Adrenal gland (tissue), 12 donors: Measurements from ENCODE around the gene PLGLB1. TPM values are rescaled to one million over a fixed set of nuclear protein-coding genes. Genes with fewer than 3 reads are reported as not detected.
"Not testable (repeated sequence)": the region's sequence is repeated elsewhere in the genome, so short reads cannot be mapped to it uniquely, and the experiment has no call there.

ENCODE experiments used
- DNase-seq, 7 donors: peaks; one replicate each; pipeline ENCODE4 v3.0.0-alpha.2; 2019 to 2020
- H3K27ac ChIP-seq, 5 donors: fragments of 200-600 bp; sonication (generic) in 4 of 5; 1 replicate in 3 of 5; 2 replicates in 2 of 5; pipeline versions ENCODE4 v1.5.1 to v1.8.0; 2016 to 2020; ENCODE audit warnings: mild to moderate bottlenecking in 1 of 5
- H3K27me3 ChIP-seq: fragments of 200-600 bp; 2 replicates; pipeline ENCODE4 v1.8.0; 2021
- H3K36me3 ChIP-seq, 2 donors: fragments of 200-600 bp; replicated peaks in 1 of 2; 1 replicate in 1 of 2; 2 replicates in 1 of 2; pipeline versions ENCODE4 v1.5.1 to v1.8.0; 2018 to 2022
- H3K4me1 ChIP-seq, 2 donors: fragments of 200-600 bp; replicated peaks in 1 of 2; 1 replicate in 1 of 2; 2 replicates in 1 of 2; pipeline versions ENCODE4 v1.5.1 to v1.8.0; 2018 to 2021
- H3K4me3 ChIP-seq, 4 donors: fragments of 200-600 bp; sonication (generic) in 3 of 4; one replicate each; pipeline ENCODE4 v1.5.1; 2016 to 2018
- H3K9me3 ChIP-seq, 3 donors: fragments of 200-600 bp; sonication (generic) in 1 of 3; replicated peaks in 1 of 3; 1 replicate in 2 of 3; 2 replicates in 1 of 3; pipeline versions ENCODE4 v1.5.1 to v1.8.0; 2016 to 2021
- WGBS, 4 donors: extraction: QIAGEN DNeasy Blood & Tissue Kit in 2 of 4; methylation state at CpG; one replicate each; pipeline versions ENCODE4 v1.1.5 to v1.1.7; 2013 to 2017; 5-methylcytosine and 5-hydroxymethylcytosine counted together
- intact Hi-C, 2 donors: fragments of 100-400 bp; cut with DNase I; formaldehyde crosslinking; loops; one replicate each; pipeline versions ENCODE4 v1.14.1 to v1.15.0; 2022 to 2023
- polyA plus RNA-seq, 3 donors: library from polyadenylated mRNA; stranded (reverse); fragments of 200-250 nt in 2 of 3; fragments of 350-450 nt in 1 of 3; fragmentation: Illumina TruSeq in 1 of 3; extraction: RNeasy Lipid Tissue Mini Kit (QIAGEN cat#74804) in 1 of 3; gene quantifications; one replicate each; pipeline ENCODE4 v1.2.3, GENCODE V29; 2013 to 2014
- total RNA-seq, 9 donors: library from RNA; depleted of rRNA in 4 of 9; stranded (reverse); fragments of >200 nt in 4 of 9; fragments of 120-200 nt in 1 of 9; fragmentation: NEBNext Ultra II Directional in 1 of 9; extraction: Animal tissue kit (Norgen Biotek cat#: 25700) in 1 of 9; gene quantifications; one replicate each; pipeline versions ENCODE4 v1.1.0 to v1.2.4, GENCODE V29; 2013 to 2023
- TF ChIP-seq, protein P1 (sequence below), 6 experiments: fragments of 450-650 bp in 4 of 6; fragments of 200-600 bp in 2 of 6; sonication (generic) in 1 of 6; IDR thresholded peaks; 1 replicate in 5 of 6; 2 replicates in 1 of 6; pipeline versions ENCODE4 v1.5.1 to v1.8.0; 2016 to 2021; ENCODE audit warnings: antibody characterized with exemption in 6 of 6, mild to moderate bottlenecking in 2 of 6, moderate library complexity in 1 of 6
- donor health status: healthy with polysubstance abuse.
- donor health status: Bipolar disorder and iron deficiency.
- donor health status: DM: yes; HTN: yes; CAD: no.
- donor health status: DM: no; HTN: no; CAD: no.
- donor health status: DM: no; HTN: no; CAD: no.
- donor health status: DM: yes; HTN: yes; CAD: no.

PLGLB1 gene
- total and polyA plus RNA-seq, 12 donors, result 0.61 to 16.4 (median 3.0) TPM; not detected in 2

DNA sequence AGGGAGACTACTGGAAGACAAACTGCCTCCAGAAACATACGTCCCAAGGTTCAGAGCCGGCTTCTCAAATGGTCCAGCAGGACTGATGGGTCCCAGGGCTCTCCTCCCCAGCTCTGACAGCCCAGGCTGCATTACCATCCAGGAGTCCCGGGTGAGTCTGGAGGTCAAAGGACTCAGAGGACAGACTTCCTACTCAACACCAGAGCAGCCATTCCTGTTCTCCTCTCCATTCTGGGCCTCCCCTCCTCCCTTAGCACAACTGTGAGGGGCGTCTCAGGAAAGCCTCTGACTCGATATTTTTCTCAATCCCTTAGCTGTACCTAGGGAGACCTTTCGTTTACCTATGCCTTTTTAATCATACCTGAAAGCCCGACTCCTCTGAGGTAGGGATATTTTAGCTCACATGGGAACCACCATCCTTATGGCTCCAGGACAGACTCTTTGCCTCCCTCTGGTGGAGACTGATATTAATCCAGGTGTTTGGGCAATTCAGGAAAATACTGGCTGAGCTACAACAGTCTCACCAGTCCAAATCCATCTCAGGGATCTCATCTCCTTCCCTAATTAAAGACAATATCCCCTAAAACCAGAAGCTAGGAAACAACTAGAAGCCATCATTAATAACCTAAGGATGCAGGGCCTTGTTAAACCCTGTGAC, 19.8 kb upstream of the PLGLB1 start:
- no CpG with 5 or more reads among the region's 7 CpGs for WGBS, 4 donors
- peak in 5 of 7 donors; percentile 26 to 58 (median 27) for DNase-seq
- H3K4me1 ChIP-seq, H3K9me3 ChIP-seq, H3K27ac ChIP-seq, H3K4me3 ChIP-seq, H3K27me3 ChIP-seq, H3K36me3 ChIP-seq, intact Hi-C loops: not testable (repeated sequence)
- TF ChIP-seq, protein P1, sequence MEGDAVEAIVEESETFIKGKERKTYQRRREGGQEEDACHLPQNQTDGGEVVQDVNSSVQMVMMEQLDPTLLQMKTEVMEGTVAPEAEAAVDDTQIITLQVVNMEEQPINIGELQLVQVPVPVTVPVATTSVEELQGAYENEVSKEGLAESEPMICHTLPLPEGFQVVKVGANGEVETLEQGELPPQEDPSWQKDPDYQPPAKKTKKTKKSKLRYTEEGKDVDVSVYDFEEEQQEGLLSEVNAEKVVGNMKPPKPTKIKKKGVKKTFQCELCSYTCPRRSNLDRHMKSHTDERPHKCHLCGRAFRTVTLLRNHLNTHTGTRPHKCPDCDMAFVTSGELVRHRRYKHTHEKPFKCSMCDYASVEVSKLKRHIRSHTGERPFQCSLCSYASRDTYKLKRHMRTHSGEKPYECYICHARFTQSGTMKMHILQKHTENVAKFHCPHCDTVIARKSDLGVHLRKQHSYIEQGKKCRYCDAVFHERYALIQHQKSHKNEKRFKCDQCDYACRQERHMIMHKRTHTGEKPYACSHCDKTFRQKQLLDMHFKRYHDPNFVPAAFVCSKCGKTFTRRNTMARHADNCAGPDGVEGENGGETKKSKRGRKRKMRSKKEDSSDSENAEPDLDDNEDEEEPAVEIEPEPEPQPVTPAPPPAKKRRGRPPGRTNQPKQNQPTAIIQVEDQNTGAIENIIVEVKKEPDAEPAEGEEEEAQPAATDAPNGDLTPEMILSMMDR (IDR thresholded peaks at IDR 0.05), result peak in 1 of 6 experiments; percentile 51

DNA sequence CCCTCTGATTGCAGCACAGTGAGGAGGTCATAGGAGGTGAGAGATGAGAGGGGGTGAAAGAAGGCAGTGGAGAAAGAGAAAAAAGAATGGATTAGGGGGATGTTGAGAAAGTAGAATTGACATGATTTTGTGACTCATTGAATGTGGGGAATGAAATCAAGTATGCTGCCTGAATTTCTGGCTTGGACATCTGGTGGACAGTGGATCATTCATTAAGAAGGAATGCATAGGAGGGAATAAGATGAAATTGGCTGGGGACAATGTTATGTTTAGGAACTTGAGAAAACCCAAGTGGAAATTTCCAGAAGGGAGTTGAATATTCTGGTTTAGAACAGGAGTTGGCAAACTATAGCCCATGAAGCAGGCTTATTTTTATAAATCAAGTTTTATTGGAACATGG, 7.0 kb upstream of the PLGLB1 start:
- intact Hi-C loops, H3K27ac ChIP-seq, DNase-seq, H3K9me3 ChIP-seq, H3K4me3 ChIP-seq, H3K4me1 ChIP-seq, H3K36me3 ChIP-seq, H3K27me3 ChIP-seq: not testable (repeated sequence)

DNA sequence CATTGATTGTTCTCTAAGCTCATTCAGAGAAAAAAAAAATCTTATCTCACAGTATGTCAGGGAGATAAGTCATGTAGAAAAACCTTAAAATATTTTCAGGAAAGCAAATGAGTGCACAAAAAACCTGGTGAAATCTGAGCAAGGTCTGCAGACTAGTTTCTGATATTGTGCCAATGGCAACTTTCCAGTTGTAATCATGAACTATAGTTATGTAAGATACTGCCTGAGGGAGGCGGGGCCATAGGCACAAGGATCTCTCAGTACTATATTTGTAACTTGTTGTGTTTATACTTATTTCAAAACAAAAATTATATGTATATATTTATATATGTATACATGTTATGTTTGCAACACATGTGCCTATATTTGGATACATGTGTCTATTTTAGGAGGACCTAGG, 5.2 kb upstream of the PLGLB1 start:
- H3K4me3 ChIP-seq, H3K27me3 ChIP-seq, H3K27ac ChIP-seq, intact Hi-C loops, H3K9me3 ChIP-seq, DNase-seq, H3K36me3 ChIP-seq, H3K4me1 ChIP-seq: not testable (repeated sequence)
- WGBS, 4 donors, result no CpG with 5 or more reads among the region's 1 CpG

GRCh38 chr2:87025927-87026326, 4.3 kb upstream of the PLGLB1 start:
- H3K27ac ChIP-seq, H3K36me3 ChIP-seq, H3K4me1 ChIP-seq, H3K9me3 ChIP-seq, DNase-seq, H3K4me3 ChIP-seq, H3K27me3 ChIP-seq, intact Hi-C loops: not testable (repeated sequence)
- 38 to 60% (median 58%) methylated on average over 1 to 3 of the region's 6 CpGs for WGBS, 4 donors

DNA sequence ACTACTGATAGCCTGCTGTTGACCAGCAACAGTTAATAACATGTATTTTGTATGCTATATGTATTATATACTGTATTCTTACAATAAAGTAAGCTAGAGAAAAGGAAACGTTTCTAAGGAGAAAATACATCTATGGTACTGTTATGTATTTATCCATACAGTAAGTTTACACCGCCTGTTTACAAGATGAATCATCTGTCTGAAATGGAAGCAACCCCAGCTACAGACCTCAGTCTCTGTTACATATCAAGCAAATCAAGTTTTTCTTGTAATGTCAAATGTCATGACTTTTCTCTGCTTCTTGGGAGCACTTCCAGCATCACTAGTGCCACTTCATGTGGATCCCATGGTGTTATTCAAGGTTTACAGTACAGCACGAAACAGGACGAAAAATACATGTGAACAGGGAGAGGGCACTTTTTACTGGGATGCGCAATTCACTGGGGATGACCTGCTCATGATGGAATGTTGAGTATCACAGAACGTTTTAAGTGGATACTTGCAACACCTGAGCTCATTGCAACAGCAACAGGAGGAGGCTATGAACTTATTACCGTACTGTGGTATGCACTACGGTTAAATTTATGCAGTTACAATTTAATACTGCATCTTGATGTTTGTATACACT, 2.5 kb upstream of the PLGLB1 start:
- intact Hi-C loops, H3K9me3 ChIP-seq, H3K4me1 ChIP-seq, H3K36me3 ChIP-seq, H3K27ac ChIP-seq, H3K27me3 ChIP-seq, H3K4me3 ChIP-seq, DNase-seq: not testable (repeated sequence)
- 90 to 100% (median 97%) methylated on average over 2 to 4 of the region's 8 CpGs for WGBS, 4 donors

DNA sequence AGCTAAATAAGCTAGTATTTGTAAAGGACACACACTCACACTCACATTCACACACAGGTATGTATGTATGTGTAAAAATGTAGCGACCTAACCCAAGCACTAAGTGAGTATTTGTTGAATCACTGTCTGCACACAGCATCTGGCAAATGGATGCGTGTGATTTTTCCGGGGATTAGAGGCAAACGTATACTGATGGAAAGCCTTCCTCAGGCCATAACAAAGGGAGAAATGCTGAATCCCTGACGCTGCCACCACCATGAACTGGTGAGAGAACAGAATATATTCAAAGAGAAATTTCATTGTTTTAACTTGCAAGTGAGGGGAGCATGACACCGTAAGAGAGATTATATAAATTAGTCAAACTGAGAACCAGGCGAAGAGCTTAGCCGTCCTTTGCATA, 601 bp downstream of the PLGLB1 start:
- H3K4me3 ChIP-seq, H3K36me3 ChIP-seq, DNase-seq, H3K4me1 ChIP-seq, H3K27ac ChIP-seq, intact Hi-C loops, H3K9me3 ChIP-seq, H3K27me3 ChIP-seq: not testable (repeated sequence)
- no CpG with 5 or more reads among the region's 8 CpGs for WGBS, 4 donors

DNA sequence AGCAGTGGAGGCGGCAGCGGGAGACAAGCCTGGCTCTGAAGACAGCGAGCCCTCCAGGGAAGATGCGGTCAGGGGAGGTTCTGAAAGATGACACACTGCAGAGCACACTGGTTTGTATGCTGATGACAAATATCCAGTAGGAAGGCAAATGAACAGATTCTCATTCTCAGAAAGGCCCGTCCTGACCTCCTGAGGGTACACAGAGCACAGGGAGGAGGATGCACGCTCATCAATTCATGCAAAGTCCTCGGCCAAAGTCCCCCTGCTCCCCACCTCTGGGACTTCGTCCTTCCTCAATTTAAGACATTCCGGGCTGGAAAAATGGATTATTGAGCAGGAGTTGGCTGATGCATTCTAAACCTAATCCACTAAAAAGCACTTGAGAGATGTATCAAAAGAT, 2.6 kb downstream of the PLGLB1 start:
- H3K9me3 ChIP-seq, intact Hi-C loops, H3K36me3 ChIP-seq, H3K27me3 ChIP-seq, H3K4me3 ChIP-seq, H3K27ac ChIP-seq, DNase-seq, H3K4me1 ChIP-seq: not testable (repeated sequence)
- 96 to 97% (median 97%) methylated on average over 4 to 5 of the region's 9 CpGs; no CpG with 5 or more reads in 1 of the 4 donors for WGBS, 4 donors

DNA sequence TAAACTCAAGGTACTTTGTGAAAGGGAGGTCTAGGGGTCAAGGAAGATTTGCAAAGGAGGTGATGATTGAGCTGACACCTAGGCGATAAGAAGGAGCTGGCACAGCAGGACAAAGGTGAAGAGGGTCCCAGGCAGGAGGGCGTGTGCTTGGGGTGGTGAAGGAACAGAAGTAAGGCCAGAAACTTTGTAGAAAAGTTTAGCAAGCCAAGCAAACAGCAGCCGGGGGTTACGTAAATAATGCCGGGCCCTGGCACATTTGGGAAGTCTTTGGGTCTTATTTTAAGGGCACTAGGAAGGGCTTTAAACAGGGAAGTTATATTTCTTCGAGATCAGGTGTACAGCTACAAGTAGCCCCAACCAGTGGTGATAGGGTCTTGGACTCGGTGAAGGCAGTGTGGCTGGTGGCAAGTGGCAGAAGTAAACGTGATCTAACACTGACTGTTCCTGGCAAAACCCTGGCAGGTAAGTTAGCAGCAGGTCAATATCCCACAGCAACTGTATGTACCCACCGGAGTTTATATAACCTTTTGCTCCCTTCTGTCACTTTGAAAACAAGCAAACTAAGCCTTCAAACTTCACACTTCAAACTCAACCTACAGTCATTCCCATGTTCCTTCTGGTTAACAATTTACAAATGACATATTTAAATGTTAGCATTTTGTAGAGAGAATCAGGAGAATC, 7.0 kb downstream of the PLGLB1 start:
- not testable (repeated sequence) for H3K27me3 ChIP-seq, H3K27ac ChIP-seq

DNA sequence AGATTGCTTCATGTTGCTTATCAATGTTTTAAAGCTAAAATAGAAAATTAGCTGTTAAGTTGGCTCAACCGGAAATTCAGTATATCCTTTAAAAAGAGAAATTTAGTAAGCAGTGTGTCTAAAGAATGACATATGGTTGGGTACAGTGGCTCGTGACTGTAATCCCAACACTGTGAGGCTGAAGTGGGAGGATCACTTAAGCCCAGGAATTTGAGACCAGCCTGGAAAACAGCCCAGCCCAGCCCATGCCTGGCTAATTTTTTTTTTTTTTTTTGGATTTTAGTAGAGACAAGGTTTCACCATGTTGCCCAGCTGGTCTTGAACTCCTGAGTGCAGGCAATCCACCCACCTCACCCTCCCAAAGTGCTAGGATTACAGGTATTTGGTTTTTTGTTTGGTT, 17.2 kb downstream of the PLGLB1 start:
- H3K9me3 ChIP-seq, intact Hi-C loops, H3K4me1 ChIP-seq, DNase-seq, H3K4me3 ChIP-seq, H3K36me3 ChIP-seq, H3K27ac ChIP-seq, H3K27me3 ChIP-seq: not testable (repeated sequence)
- WGBS, 4 donors, result no CpG with 5 or more reads among the region's 2 CpGs

More for the DNA sequence above, 7.0 kb downstream of the PLGLB1 start:
- H3K9me3 ChIP-seq, H3K36me3 ChIP-seq, H3K4me1 ChIP-seq, intact Hi-C loops, DNase-seq, H3K4me3 ChIP-seq: not testable (repeated sequence)
- 92 to 93% methylated on average over 2 of the region's 9 CpGs; no CpG with 5 or more reads in 2 of the 4 donors for WGBS, 4 donors
